Measurements from ENCODE around the gene GRIN2D. TPM values are rescaled to one million over a fixed set of nuclear protein-coding genes. Genes with fewer than 3 reads are reported as not detected.
A peak's percentile ranks its signal among the peaks of the same experiment; 100 is the strongest.

Gene GRIN2D
- total RNA-seq, 1 experiment from 2014 or later = 23.0 TPM

GRCh38 chr19:48348737-48349136, 44.7 kb upstream of the GRIN2D start:
- Mint-ChIP-seq H3K27me3 (ENCODE audit: low read depth) (no peaks in the 10 kb centered on the region; the same call in 1 of the 2 replicates), H3K36me3 (no peaks in the 10 kb centered on the region), H3K27ac (no peak overlapping the region), H3K4me1 (peaks cover 4% of the 10 kb centered on the region; the same call in 1 of the 2 replicates), H3K4me3 (no peak overlapping the region), H3K9me3 (no peaks in the 10 kb centered on the region)
- CTCF ChIA-PET = interaction anchor here (3.5 kb wide), 1 partner anchor 15 kb away, joined by 52 read pairs; the partner anchor contains the start of genes SYNGR4 and TMEM143
- no peak for DNase-seq (ENCODE audit: low spot score)
- POLR2A ChIA-PET = no interaction called here
- TF ChIP-seq ZNF121 (CRISPR knock-in tag; IDR thresholded peaks at IDR 0.05) (peak; percentile 50; the same call in 1 of the 2 replicates), ZNF263 (CRISPR knock-in tag; IDR thresholded peaks at IDR 0.05; ENCODE audit: low read depth) (no peak)
- ATAC-seq = no peak

- ChIA-PET POLR2A (interaction anchor here (0.7 to 1.0 kb wide), 2 partner anchors 12 to 247 kb away, joined by 3 to 11 read pairs; partner anchors contain the start of gene TMEM143), CTCF (interaction anchor here (0.5 to 3.5 kb wide), 34 partner anchors 8 to 258 kb away, joined by 3 to 52 read pairs (median 4); partner anchors contain the start of genes EMP3, GRIN2D, GRWD1 and KDELR1)
- Mint-ChIP-seq H3K4me1 (peaks cover 7% of the 10 kb centered on the region; the same call in 1 of the 2 replicates), H3K27me3 (ENCODE audit: low read depth) (no peaks in the 10 kb centered on the region; the same call in 1 of the 2 replicates), H3K27ac (no peak overlapping the region), H3K4me3 (no peak overlapping the region), H3K36me3 (no peaks in the 10 kb centered on the region), H3K9me3 (no peaks in the 10 kb centered on the region)
- TF ChIP-seq ZNF532 (CRISPR knock-in tag; IDR thresholded peaks at IDR 0.05; ENCODE audit: borderline replicate concordance) = no peak
- TF ChIP-seq ESRRA (CRISPR knock-in tag; IDR thresholded peaks at IDR 0.05; ENCODE audit: borderline replicate concordance) = no peak
- no peak for TF ChIP-seq GABPB1 (CRISPR knock-in tag; IDR thresholded peaks at IDR 0.05)
- TF ChIP-seq CREM (CRISPR knock-in tag; IDR thresholded peaks at IDR 0.05) = no peak
- no peak for TF ChIP-seq RORB (CRISPR knock-in tag; IDR thresholded peaks at IDR 0.05)
- no peak for TF ChIP-seq MYBL2 (CRISPR knock-in tag; IDR thresholded peaks at IDR 0.05)
- no peak for TF ChIP-seq JUN (CRISPR knock-in tag; IDR thresholded peaks at IDR 0.05)
- TF ChIP-seq MLX (CRISPR knock-in tag; IDR thresholded peaks at IDR 0.05) = no peak
- no peak for TF ChIP-seq OVOL2 (CRISPR knock-in tag; IDR thresholded peaks at IDR 0.05; ENCODE audit: borderline replicate concordance)
- TF ChIP-seq SP1 (CRISPR knock-in tag; conservative IDR thresholded peaks at IDR 0.05) = no peak
- TF ChIP-seq ZNF121 (CRISPR knock-in tag; IDR thresholded peaks at IDR 0.05) = no peak
- no peak for TF ChIP-seq ZMAT4 (CRISPR knock-in tag; IDR thresholded peaks at IDR 0.05)
- no peak for TF ChIP-seq IRF2 (CRISPR knock-in tag; IDR thresholded peaks at IDR 0.05; ENCODE audit: borderline replicate concordance, low read depth)
- no peak for TF ChIP-seq ELF4 (CRISPR knock-in tag; IDR thresholded peaks at IDR 0.05; ENCODE audit: low read depth)
- TF ChIP-seq CBFB (CRISPR knock-in tag; IDR thresholded peaks at IDR 0.05; ENCODE audit: low read depth) = no peak
- TF ChIP-seq AR (CRISPR knock-in tag; IDR thresholded peaks at IDR 0.05) = no peak
- no peak for TF ChIP-seq PREB (CRISPR knock-in tag; IDR thresholded peaks at IDR 0.05; ENCODE audit: borderline replicate concordance)
- no peak for TF ChIP-seq IRF1 (CRISPR knock-in tag; IDR thresholded peaks at IDR 0.05)
- no peak for ATAC-seq
- DNase-seq (ENCODE audit: low spot score) = no peak
Observed at GRCh38 chr19:48350856-48351255, 42.6 kb upstream of the GRIN2D start.
